ENCODE data around the gene LPIN3. TPM values are rescaled to one million over a fixed set of nuclear protein-coding genes. Genes with fewer than 3 reads are reported as not detected.

The LPIN3 gene
- total RNA-seq, 1 donor from 2014 or later, result 22.9 TPM

- peak; percentile 5 for ATAC-seq
- DNase-seq, result peak; percentile 38
- intact Hi-C loops (cut with micrococcal nuclease), result no loop called here
These were observed 65.7 kb downstream of the LPIN3 start for GRCh38 chr20:41406353-41406752.

DNA sequence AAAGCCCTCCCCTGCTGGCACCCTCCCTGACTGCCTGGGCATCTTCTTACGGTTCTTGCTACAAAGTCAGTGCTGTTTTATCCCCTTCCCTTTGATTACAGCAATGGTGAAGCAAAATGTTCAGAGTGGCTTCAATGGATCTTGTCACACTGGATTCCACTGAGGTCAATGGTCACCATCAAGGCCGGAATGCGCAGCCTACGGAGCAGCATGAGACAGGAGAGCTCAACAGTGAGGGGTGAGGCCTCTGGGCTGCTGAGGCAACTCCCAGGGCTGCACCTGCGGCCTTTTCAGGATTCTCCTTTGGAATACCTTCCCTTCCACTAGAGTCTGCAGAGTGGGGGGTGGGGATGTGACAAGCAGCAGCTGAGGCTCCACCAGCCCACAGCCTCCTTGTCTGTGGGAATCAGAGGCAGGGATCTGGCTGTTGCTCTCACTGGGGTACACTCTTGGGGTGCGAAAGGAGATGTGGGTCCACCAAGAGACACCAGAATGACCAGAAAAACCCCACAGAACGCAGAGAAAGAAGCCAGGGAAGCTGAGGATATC, 66.3 kb downstream of the LPIN3 start:
- ATAC-seq (no peak), DNase-seq (no peak)
- intact Hi-C loops (cut with micrococcal nuclease), result no loop called here

DNA sequence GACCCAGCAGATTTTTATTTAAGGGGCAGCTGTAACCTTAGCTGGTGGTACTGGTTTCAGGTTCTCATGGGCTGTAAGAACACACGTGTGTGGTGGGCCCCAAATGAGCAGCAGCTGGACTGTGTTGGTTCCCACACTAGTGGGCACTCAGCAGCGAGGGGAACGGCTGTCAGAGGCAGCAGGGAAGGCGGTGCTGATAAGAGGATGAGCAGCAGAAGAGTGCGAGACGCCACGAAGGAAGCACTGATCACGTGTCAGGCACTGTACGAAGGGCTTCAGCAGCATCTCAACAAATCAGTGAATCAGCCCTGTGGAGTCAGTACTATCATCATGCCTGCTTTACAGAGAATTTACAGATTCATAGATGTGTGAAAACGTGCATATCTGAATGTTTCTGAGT, 67.0 kb downstream of the LPIN3 start:
- intact Hi-C loops (cut with micrococcal nuclease), result no loop called here
- ATAC-seq, result no peak
- DNase-seq, result no peak

- DNase-seq (no peak), ATAC-seq (no peak)
- intact Hi-C loops (cut with micrococcal nuclease), result no loop called here
These were observed 67.7 kb downstream of the LPIN3 start for GRCh38 chr20:41408156-41408794.

- DNase-seq, result peak; percentile 65
These were observed 68.4 kb downstream of the LPIN3 start for GRCh38 chr20:41408986-41409385.

More at GRCh38 chr20:41408986-41409385, 68.4 kb downstream of the LPIN3 start:
- ATAC-seq, result peak; percentile 52
- intact Hi-C loops (cut with micrococcal nuclease), result no loop called here

Other genes with a start within 250 kb of the LPIN3 start
- gene PLCG1, start 203.3 kb upstream of the LPIN3 start, total RNA-seq, result 56.5 TPM
- 37.8 TPM for gene ZHX3, start 23.1 kb upstream of the LPIN3 start, total RNA-seq
- 4.3 TPM for gene EMILIN3, start 26.0 kb downstream of the LPIN3 start, total RNA-seq